HL-60 (cell line): ENCODE results near the gene GDF7.

ENCODE experiments used
- DNase-seq, 2 experiments: peaks; one replicate each; pipeline ENCODE4 v3.0.0-alpha.2; 2010 to 2020; ENCODE audit warnings: low read depth in 1 of 2, low spot score in 1 of 2
- H3K27ac ChIP-seq: fragments of 250-450 bp; sonication (Bioruptor Pico); replicated peaks from 2 replicates; pipeline ENCODE4 v1.5.1; 2020; ENCODE audit warnings: mild to moderate bottlenecking, moderate library complexity
- H3K27me3 ChIP-seq: fragments of 250-450 bp; sonication (Bioruptor Pico); 2 replicates; pipeline ENCODE4 v1.5.1; 2021; ENCODE audit warnings: mild to moderate bottlenecking, moderate library complexity; ENCODE audit not compliant: insufficient read depth, poor library complexity, severe bottlenecking
- H3K4me3 ChIP-seq: replicated peaks from 2 replicates; pipeline ENCODE4 v1.5.1; 2011; ENCODE audit warnings: mild to moderate bottlenecking, control low read depth, low read length; ENCODE audit not compliant: insufficient read depth
- GABPA ChIP-seq: IDR thresholded peaks from 2 replicates; pipeline ENCODE4 v1.6.1; 2012; ENCODE audit warnings: low read depth
- POLR2AphosphoS5 ChIP-seq: IDR thresholded peaks from 2 replicates; pipeline ENCODE4 v1.6.1; 2012; ENCODE audit warnings: low read depth
- SPI1 ChIP-seq: IDR thresholded peaks from 2 replicates; pipeline ENCODE4 v1.6.1; 2012; ENCODE audit warnings: low read depth, mild to moderate bottlenecking, borderline replicate concordance
- TF ChIP-seq, protein P1 (sequence below): IDR thresholded peaks from 2 replicates; pipeline ENCODE4 v1.6.1; 2012; ENCODE audit warnings: low read depth; ENCODE audit not compliant: insufficient replicate concordance
- TF ChIP-seq, protein P2 (sequence below): IDR thresholded peaks from one replicate; pipeline ENCODE4 v1.5.1; 2011; ENCODE audit warnings: low read length, control low read depth, inconsistent platforms; ENCODE audit not compliant: insufficient read depth

Gene GDF7

DNA sequence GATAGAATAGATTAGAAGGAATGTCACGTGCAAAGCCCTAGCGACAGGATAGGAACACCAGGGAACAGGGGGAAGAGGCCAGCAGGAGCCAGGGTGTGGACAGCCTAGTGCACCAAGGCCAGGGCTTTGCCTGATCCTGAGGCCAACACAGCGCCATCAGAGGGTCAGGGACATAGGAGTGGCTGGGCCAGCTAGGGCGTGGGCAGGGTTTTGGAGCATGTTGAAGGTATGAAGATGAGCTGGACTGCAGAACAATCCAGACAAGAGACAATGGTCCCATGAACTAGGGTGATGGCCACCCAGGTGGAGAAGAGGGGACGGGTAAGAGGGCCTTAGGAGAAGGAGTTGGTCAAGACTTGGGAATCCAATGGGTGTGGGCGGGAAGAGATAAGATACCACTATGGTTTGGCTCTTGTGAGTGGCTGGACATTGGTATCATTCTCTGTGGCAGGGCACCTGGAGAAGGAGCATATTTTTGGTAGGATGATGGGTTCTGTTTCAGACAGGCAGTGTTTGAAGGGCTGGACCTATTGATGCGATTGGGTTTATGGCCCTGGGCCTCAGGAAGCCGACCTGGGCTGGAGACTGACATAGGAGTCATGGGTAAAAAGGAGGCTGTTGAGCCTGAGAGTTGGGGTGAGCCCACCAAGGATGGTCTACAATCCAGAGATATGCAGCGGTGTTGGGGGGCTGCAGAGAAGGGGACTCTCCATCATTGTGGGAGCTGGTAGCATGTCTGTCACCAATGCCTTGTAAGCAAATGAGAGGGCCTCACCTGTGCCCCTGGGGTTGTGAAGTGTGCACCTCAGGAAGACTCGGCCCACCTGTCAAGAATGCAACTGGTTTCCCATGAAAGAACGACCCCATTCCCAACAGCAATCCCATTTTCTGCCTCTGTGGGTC, 14.0 kb upstream of the GDF7 start:
- Histone ChIP-seq H3K27ac (no peak overlapping the region), H3K4me3 (no peak overlapping the region), H3K27me3 (no peaks in the 10 kb centered on the region)
- no peak for DNase-seq
- TF ChIP-seq SPI1, result no peak
- TF ChIP-seq GABPA, result no peak
- TF ChIP-seq, protein P1, sequence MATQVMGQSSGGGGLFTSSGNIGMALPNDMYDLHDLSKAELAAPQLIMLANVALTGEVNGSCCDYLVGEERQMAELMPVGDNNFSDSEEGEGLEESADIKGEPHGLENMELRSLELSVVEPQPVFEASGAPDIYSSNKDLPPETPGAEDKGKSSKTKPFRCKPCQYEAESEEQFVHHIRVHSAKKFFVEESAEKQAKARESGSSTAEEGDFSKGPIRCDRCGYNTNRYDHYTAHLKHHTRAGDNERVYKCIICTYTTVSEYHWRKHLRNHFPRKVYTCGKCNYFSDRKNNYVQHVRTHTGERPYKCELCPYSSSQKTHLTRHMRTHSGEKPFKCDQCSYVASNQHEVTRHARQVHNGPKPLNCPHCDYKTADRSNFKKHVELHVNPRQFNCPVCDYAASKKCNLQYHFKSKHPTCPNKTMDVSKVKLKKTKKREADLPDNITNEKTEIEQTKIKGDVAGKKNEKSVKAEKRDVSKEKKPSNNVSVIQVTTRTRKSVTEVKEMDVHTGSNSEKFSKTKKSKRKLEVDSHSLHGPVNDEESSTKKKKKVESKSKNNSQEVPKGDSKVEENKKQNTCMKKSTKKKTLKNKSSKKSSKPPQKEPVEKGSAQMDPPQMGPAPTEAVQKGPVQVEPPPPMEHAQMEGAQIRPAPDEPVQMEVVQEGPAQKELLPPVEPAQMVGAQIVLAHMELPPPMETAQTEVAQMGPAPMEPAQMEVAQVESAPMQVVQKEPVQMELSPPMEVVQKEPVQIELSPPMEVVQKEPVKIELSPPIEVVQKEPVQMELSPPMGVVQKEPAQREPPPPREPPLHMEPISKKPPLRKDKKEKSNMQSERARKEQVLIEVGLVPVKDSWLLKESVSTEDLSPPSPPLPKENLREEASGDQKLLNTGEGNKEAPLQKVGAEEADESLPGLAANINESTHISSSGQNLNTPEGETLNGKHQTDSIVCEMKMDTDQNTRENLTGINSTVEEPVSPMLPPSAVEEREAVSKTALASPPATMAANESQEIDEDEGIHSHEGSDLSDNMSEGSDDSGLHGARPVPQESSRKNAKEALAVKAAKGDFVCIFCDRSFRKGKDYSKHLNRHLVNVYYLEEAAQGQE, result no peak
- no peak for TF ChIP-seq POLR2AphosphoS5
- TF ChIP-seq, protein P2, sequence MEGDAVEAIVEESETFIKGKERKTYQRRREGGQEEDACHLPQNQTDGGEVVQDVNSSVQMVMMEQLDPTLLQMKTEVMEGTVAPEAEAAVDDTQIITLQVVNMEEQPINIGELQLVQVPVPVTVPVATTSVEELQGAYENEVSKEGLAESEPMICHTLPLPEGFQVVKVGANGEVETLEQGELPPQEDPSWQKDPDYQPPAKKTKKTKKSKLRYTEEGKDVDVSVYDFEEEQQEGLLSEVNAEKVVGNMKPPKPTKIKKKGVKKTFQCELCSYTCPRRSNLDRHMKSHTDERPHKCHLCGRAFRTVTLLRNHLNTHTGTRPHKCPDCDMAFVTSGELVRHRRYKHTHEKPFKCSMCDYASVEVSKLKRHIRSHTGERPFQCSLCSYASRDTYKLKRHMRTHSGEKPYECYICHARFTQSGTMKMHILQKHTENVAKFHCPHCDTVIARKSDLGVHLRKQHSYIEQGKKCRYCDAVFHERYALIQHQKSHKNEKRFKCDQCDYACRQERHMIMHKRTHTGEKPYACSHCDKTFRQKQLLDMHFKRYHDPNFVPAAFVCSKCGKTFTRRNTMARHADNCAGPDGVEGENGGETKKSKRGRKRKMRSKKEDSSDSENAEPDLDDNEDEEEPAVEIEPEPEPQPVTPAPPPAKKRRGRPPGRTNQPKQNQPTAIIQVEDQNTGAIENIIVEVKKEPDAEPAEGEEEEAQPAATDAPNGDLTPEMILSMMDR, result no peak

DNA sequence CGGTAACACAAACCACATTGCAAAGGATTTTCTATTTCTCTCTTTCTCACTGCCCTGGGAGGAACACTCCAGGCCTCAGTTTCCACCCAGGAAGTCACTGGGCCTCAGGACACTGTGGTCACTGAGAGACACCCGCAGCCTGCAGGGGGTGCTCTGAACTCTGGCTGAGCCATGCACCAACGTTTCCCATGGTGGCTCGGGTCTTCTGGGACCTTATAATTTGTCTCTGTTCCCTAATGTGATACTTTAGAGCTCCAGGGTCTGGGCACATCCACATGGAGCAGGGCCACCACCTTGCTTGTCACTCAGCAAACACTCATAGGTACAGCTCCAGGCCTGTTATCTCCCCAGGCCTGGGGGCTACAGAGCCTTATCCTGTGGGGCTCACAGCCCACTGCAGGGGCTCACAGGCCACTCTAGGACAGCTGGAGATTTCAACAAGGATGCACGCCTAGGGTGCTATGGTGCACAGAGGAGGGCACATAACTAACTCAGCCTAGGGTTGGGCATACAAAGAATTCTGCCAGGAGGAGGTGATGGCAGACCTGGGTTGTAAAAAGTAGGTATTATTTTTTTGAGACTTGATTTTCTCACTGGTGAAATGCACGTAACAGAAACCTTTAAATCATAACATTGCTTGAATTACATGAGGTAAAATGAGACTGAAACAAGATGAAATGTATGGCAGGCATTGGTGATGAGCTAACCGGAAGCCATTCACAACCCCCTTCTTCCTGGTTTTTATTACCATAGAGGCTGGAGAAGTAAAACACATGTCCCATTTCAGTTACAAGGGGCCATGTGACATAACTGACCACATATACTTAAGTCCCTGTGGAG, 13.0 kb upstream of the GDF7 start:
- H3K27ac ChIP-seq, result no peak overlapping the region
- H3K27me3 ChIP-seq, result no peaks in the 10 kb centered on the region
- TF ChIP-seq POLR2AphosphoS5, result no peak
- TF ChIP-seq SPI1, result no peak
- TF ChIP-seq GABPA, result no peak
- TF ChIP-seq, protein P2, result no peak
- TF ChIP-seq, protein P1, result no peak
- no peak overlapping the region for H3K4me3 ChIP-seq
- DNase-seq, result no peak

DNA sequence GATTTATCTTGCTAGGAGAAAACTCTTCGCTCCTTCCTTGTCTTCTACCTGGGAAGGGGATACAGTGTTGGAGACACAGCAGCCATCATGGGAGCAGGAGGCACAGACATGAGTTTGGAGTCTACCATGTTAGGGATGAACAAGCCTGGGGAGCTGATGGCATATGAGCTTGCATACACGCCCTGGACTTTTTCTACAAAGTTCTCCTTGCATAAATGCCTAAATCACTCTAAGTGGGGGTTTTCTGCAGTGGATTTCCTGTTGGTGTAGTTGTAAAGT, 12.5 kb upstream of the GDF7 start:
- no peak overlapping the region for H3K4me3 ChIP-seq
- DNase-seq, result no peak
- no peak overlapping the region for H3K27ac ChIP-seq
- TF ChIP-seq, protein P1, result no peak
- TF ChIP-seq GABPA, result no peak
- TF ChIP-seq, protein P2, result no peak
- no peak for TF ChIP-seq POLR2AphosphoS5
- TF ChIP-seq SPI1, result no peak
- no peaks in the 10 kb centered on the region for H3K27me3 ChIP-seq
